Endothelial cell of umbilical vein (primary cell): Measurements from ENCODE around the gene PYGB. TPM values are rescaled to one million over a fixed set of nuclear protein-coding genes. Genes with fewer than 3 reads are reported as not detected.

ENCODE experiments used
- BruUV-seq: library from RNA; stranded (reverse); fragments of 400-500 nt; replicated peaks from 2 replicates; lab custom pipeline; 2021; lab: Mats Ljungman, UMichigan
- CTCF ChIA-PET: fragments of 300-600, 350-600 bp; sonication (Branson Sonifier 250); formaldehyde crosslinking; loops from one replicate; lab custom pipeline; 2021; ENCODE audit warnings: antibody characterized with exemption, inconsistent platforms; lab: Charles Lee
- POLR2A ChIA-PET: fragments of 300-600, 350-600 bp; sonication (Branson Sonifier 250); formaldehyde crosslinking; loops from one replicate; lab custom pipeline; 2021; ENCODE audit warnings: antibody characterized with exemption, inconsistent platforms; lab: Charles Lee
- DNase-seq: peaks from one replicate; pipeline ENCODE4 v3.0.0-alpha.2; 2011; ENCODE audit warnings: low read depth, low spot score
- FAIRE-seq: peaks from 2 replicates; lab custom pipeline; 2011; peaks lifted over from hg19 to GRCh38; lab: Jason Lieb, UNC
- H2AFZ ChIP-seq: 2 replicates; pipeline ENCODE4 v1.6.0; 2012; ENCODE audit warnings: low read depth, low read length, control low read depth, inconsistent platforms
- H3K27ac ChIP-seq: 2 replicates; pipeline ENCODE4 v1.5.1; 2011; ENCODE audit warnings: low read depth, mild to moderate bottlenecking, control low read depth, low read length, moderate library complexity; ENCODE audit not compliant: insufficient read depth
- H3K27me3 ChIP-seq, 2 experiments: 2 replicates each; pipeline versions ENCODE4 v1.6.0 to v1.6.1; 2011; ENCODE audit warnings: low read length in 2 of 2, mixed read lengths in 1 of 2; ENCODE audit not compliant: control insufficient read depth in 2 of 2, insufficient read depth in 2 of 2
- H3K36me3 ChIP-seq, 2 experiments: 2 replicates in 1 of 2; 3 replicates in 1 of 2; pipeline ENCODE4 v1.5.1; 2011; ENCODE audit warnings: low read length in 2 of 2, mild to moderate bottlenecking in 1 of 2, moderate library complexity in 1 of 2; ENCODE audit not compliant: control insufficient read depth in 2 of 2, insufficient read depth in 2 of 2; ENCODE audit errors: extremely low read depth in 1 of 2
- H3K4me1 ChIP-seq: 3 replicates; pipeline ENCODE4 v1.5.1; 2011; ENCODE audit warnings: mild to moderate bottlenecking, low read length; ENCODE audit not compliant: control insufficient read depth, insufficient read depth; ENCODE audit errors: extremely low read depth
- H3K4me2 ChIP-seq: 2 replicates; pipeline ENCODE4 v1.6.1; 2011; ENCODE audit warnings: low read length, control low read depth, mixed read lengths; ENCODE audit not compliant: insufficient read depth
- H3K4me3 ChIP-seq, 3 experiments: fragments of 200-600 bp in 1 of 3; sonication (generic), shearing (Covaris generic) in 1 of 3; replicated peaks in 1 of 3; 2 replicates each; pipeline ENCODE4 v1.5.1; 2011 to 2016; ENCODE audit warnings: control low read depth in 3 of 3, low read length in 3 of 3, mild to moderate bottlenecking in 2 of 3, inconsistent platforms in 1 of 3, low read depth in 1 of 3, moderate library complexity in 1 of 3; ENCODE audit not compliant: insufficient read depth in 1 of 3
- H3K79me2 ChIP-seq: 2 replicates; pipeline ENCODE4 v1.6.0; 2012; ENCODE audit warnings: low read length, inconsistent platforms; ENCODE audit not compliant: control insufficient read depth, insufficient read depth
- H3K9ac ChIP-seq: replicated peaks from 2 replicates; pipeline ENCODE3; 2011; ENCODE audit warnings: low read length, control low read depth; ENCODE audit not compliant: insufficient read depth; ENCODE audit errors: extremely low read depth
- H3K9me1 ChIP-seq: replicated peaks from 3 replicates; pipeline ENCODE4 v1.6.0; 2011; ENCODE audit warnings: mild to moderate bottlenecking, low read length; ENCODE audit not compliant: control insufficient read depth, insufficient read depth; ENCODE audit errors: extremely low read depth
- H3K9me3 ChIP-seq: replicated peaks from 2 replicates; pipeline ENCODE4 v1.5.1; 2012; ENCODE audit warnings: low read length, inconsistent platforms; ENCODE audit not compliant: control insufficient read depth, insufficient read depth
- H4K20me1 ChIP-seq: replicated peaks from 2 replicates; pipeline ENCODE3; 2011; ENCODE audit warnings: mild to moderate bottlenecking, low read length; ENCODE audit not compliant: control insufficient read depth, insufficient read depth; ENCODE audit errors: extremely low read depth
- EZH2 ChIP-seq: IDR thresholded peaks from 2 replicates; pipeline ENCODE4 v1.6.1; 2012; ENCODE audit warnings: borderline replicate concordance, low read depth, mild to moderate bottlenecking, moderate library complexity, low read length, inconsistent platforms; ENCODE audit not compliant: severe bottlenecking
- FOS ChIP-seq: IDR thresholded peaks from 2 replicates; pipeline ENCODE4 v1.6.1; 2011; ENCODE audit warnings: mild to moderate bottlenecking, low read length, moderate library complexity, borderline replicate concordance; ENCODE audit not compliant: insufficient read depth
- GATA2 ChIP-seq: IDR thresholded peaks from 2 replicates; pipeline ENCODE4 v1.7.0; 2011; ENCODE audit warnings: low read depth, mild to moderate bottlenecking, moderate library complexity, mixed read lengths, low read length; ENCODE audit not compliant: insufficient read length, insufficient read depth
- JUN ChIP-seq: IDR thresholded peaks from 2 replicates; pipeline ENCODE4 v1.6.1; 2011; ENCODE audit warnings: borderline replicate concordance, low read depth; ENCODE audit not compliant: insufficient read length, insufficient read depth
- MAX ChIP-seq: IDR thresholded peaks from 2 replicates; pipeline ENCODE4 v1.6.1; 2011; ENCODE audit not compliant: insufficient read depth, insufficient read length
- MYC ChIP-seq: IDR thresholded peaks from one replicate; pipeline ENCODE4 v1.6.1; 2011; ENCODE audit warnings: mild to moderate bottlenecking, low read depth, low read length
- POLR2A ChIP-seq: IDR thresholded peaks from 2 replicates; pipeline ENCODE4 v1.6.1; 2012; ENCODE audit warnings: low read depth, mild to moderate bottlenecking, control low read depth, low read length
- POLR2AphosphoS5 ChIP-seq: IDR thresholded peaks from 2 replicates; pipeline ENCODE4 v1.6.1; 2012; ENCODE audit warnings: low read depth, mild to moderate bottlenecking, control low read depth, low read length, moderate library complexity; ENCODE audit not compliant: insufficient read depth
- dilution Hi-C: fragments of 300-500 bp; cut with MboI; formaldehyde crosslinking; loops from one replicate; pipeline ENCODE4 v1.15.0; 2019; ENCODE audit warnings: low sequenced_read_pairs; ENCODE audit not compliant: extremely low pct_ligation_motif_present
- intact Hi-C: fragments of 100-400 bp; cut with micrococcal nuclease; formaldehyde crosslinking; loops from one replicate; pipeline ENCODE4 v1.10.0; 2022
- polyA plus RNA-seq, 4 experiments: library from polyadenylated mRNA; depleted of rRNA in 3 of 4; stranded (reverse) in 3 of 4; unstranded in 1 of 4; fragments of >200 nt; gene quantifications; 2 replicates each; pipeline versions ENCODE4 v1.2.1 to v1.2.3, GENCODE V29; 2011 to 2012; ENCODE audit warnings: missing spikeins in 1 of 4
- total RNA-seq: library from RNA; stranded (reverse); gene quantifications from 2 replicates; pipeline ENCODE4 v1.2.3, GENCODE V29; 2021
- TF ChIP-seq, protein P1 (sequence below), 2 donors: IDR thresholded peaks; 1 replicate in 1 of 2; 2 replicates in 1 of 2; pipeline ENCODE4 v1.5.1; 2011; ENCODE audit warnings: low read length in 2 of 2, mild to moderate bottlenecking in 2 of 2, moderate library complexity in 2 of 2, control low read depth in 1 of 2, inconsistent platforms in 1 of 2, low read depth in 1 of 2; ENCODE audit not compliant: insufficient read depth in 1 of 2; ENCODE audit errors: extremely low read depth in 1 of 2

Gene PYGB
- total and polyA plus RNA-seq, 2 donors (not counting 3 experiments of a cell fraction or from before 2014, with no cell fraction given) = 36.1 to 60.2 TPM

- no peaks in the 10 kb centered on the region for H3K9me3 ChIP-seq
- no peaks in the 10 kb centered on the region for H3K9me1 ChIP-seq
- H3K27me3 ChIP-seq = no peaks in the 10 kb centered on the region
- intact Hi-C loops = no loop called here
- dilution Hi-C loops = no loop called here
- no peak overlapping the region for H3K4me3 ChIP-seq
- DNase-seq (no peak), FAIRE-seq (no peak)
- POLR2A ChIA-PET = no interaction called here
- H3K79me2 ChIP-seq = peaks cover 22% of the 10 kb centered on the region
- no peaks in the 10 kb centered on the region for H3K4me1 ChIP-seq
- CTCF ChIA-PET = interaction anchor here (1.2 to 2.4 kb wide), 3 partner anchors 25 to 196 kb away, joined by 5 to 10 read pairs (median 7); partner anchors contain the start of gene PYGB
- TF ChIP-seq MAX (no peak), EZH2 (no peak), POLR2A (no peak), MYC (no peak), POLR2AphosphoS5 (no peak), GATA2 (no peak), JUN (no peak), FOS (no peak)
- TF ChIP-seq, protein P1, sequence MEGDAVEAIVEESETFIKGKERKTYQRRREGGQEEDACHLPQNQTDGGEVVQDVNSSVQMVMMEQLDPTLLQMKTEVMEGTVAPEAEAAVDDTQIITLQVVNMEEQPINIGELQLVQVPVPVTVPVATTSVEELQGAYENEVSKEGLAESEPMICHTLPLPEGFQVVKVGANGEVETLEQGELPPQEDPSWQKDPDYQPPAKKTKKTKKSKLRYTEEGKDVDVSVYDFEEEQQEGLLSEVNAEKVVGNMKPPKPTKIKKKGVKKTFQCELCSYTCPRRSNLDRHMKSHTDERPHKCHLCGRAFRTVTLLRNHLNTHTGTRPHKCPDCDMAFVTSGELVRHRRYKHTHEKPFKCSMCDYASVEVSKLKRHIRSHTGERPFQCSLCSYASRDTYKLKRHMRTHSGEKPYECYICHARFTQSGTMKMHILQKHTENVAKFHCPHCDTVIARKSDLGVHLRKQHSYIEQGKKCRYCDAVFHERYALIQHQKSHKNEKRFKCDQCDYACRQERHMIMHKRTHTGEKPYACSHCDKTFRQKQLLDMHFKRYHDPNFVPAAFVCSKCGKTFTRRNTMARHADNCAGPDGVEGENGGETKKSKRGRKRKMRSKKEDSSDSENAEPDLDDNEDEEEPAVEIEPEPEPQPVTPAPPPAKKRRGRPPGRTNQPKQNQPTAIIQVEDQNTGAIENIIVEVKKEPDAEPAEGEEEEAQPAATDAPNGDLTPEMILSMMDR (IDR thresholded peaks at IDR 0.05; ENCODE audit: extremely low read depth in 1 of 2, insufficient read depth in 1 of 2, low read depth in 1 of 2, low read length in 2 of 2) = no peak
- H3K27ac ChIP-seq = no peak overlapping the region
- H3K4me2 ChIP-seq = no peak overlapping the region
- no peaks in the 10 kb centered on the region for H3K36me3 ChIP-seq
- peaks cover 2% of the 10 kb centered on the region for H4K20me1 ChIP-seq
- H3K9ac ChIP-seq = no peak overlapping the region
- BruUV-seq = no TSS peak
- H2AFZ ChIP-seq = no peak overlapping the region
Observed at GRCh38 chr20:25203089-25203488, 44.8 kb upstream of the PYGB start.
